ENCODE measurements around the gene KRT31.
"Not testable (repeated sequence)": the region's sequence is repeated elsewhere in the genome, so short reads cannot be mapped to it uniquely, and the experiment has no call there.

The KRT31 gene

DNA sequence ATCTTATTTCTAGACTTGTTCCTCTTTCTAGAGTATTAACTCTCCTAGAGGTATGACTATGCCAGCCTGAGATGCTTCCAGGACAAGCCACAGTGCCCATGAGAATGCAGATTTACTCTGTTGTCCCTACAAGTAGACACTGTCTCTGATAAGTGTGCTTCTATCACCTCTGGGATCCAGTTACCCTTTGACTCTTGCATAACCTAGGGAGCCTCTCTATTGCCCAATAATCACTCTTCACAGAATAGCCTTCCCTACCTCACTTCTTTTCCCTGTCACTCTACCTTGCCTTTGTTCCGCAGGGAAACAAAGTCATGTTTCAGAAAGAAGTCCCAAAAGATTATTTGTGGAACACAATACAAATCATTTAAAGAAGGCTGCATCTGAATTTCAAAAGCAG is 13.7 kb downstream of the KRT31 start:
- DNase-seq = no peak

DNA sequence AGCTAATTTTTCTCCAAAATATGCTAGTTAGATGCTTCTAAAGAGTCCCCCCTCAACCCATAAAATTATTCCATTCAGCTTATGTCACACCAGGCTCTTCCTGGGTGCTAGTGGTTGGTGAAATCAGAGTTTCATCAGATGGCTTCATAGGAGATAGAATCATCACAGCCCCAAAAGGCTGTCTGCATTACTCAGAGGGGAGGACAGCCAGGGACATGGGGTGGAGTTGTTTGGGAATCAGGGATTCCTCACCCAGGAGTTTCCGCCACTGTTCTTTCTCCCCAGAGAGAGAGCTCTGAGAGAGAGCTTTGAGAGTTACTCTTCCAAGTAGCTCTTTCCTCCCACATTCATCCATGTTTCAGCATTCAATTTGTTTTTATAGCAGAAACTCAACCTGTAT is 15.0 kb downstream of the KRT31 start:
- no peak for DNase-seq

DNA sequence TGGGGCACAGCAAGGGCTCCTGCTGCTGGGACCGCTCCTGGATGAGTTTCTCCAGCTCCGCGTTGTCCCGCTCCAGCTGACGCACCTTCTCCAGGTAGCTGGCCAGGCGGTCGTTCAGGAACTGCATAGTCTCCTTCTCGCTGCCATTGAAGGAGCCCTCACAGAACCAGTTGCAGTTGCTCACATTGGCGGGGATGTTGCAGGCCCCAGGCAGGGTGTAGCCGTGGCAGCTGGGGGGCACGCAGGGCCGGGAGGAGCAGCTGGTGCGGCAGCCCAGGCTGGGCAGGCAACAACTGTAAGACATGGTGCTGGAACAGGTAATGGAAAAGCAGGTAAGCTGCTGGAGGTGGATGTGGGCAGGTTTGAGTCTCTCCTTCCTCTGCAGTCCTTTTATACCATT is 15.5 kb downstream of the KRT31 start, which contains the start of gene KRT34:
Gene KRT34 (minus strand): TSS at position 364 of the 400 bp plus-strand sequence. CDS start 60 bp downstream, at position 304.
- DNase-seq = not testable (repeated sequence)

DNA sequence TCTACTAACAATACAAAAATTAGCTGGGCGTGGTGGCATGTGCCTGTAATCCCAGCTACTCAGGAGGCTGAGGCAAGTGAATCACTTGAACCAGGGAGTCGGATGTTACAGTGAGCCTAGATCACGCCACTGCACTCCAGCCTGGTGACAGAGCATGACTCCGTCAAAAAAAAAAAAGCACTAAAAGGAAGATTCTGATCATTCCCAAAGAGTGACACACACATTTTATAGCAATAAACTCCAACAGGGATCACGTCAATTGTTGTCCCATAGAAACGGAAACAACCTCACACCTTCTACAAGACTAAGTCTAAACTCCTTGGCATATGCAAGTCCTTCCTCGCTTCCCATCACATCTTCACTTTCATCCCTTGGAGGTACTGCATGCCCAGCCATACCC is 17.3 kb downstream of the KRT31 start:
- not testable (repeated sequence) for DNase-seq

DNA sequence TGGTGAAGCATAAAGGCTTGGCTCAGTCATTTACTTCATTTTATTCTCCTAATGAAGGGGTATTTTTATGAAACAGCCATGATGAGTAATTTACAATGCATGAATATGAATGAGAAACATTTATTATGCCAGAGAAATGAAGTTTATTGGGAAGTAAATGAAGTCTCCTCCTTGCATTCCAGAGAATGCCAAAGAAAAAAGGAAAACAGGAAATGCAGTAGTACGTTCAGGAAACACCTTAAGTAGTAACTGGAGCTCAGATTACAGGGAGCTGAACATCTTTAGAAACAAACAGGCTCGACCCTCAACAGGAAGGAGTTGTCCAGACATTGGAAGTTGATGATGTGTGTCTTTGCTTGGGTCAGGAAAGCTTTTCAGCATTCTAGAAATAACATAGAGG is 19.9 kb downstream of the KRT31 start:
- no peak for DNase-seq

DNA sequence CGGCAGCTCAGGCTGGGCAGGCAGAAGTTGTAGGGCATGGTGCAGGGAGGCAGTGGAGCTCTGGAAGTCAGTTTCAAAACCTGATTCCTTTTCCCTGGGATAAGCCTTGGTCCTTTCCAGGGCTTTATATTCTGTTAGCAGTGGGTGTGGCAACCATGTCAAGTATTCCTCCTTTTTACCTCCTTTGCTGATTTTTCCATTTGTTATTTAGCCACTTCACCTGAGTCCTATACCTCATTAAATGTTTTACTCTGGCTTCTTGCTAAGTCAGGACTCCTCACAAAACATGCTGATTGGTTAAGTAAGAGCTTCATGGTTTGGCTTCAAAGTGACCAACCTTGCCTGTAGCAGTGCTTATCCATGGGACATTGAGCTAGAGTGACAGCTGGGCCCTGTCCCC is 27.7 kb downstream of the KRT31 start, which contains the start of gene KRT33B:
Gene KRT33B (minus strand): TSS at position 101 of the 400 bp plus-strand sequence. CDS start 63 bp downstream, at position 38.
- no peak for DNase-seq

DNA sequence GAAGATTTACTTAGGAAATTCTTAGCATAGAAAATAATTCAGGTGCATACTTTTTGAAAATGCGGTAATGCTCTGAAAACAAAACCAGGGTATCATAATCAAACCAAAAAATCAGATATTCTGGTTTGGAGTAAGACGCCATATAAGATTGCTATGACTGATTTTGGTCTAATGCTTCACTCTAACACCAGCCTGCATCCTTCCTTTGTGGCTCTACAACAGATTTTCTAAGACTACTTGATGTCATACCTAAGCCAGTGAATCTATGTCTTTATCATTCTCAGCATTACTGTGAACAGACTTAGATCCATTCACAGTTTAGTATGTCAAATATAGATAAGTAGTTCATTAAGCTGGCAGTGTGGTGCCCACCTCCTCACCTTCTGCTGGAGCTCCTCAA is 28.4 kb downstream of the KRT31 start:
- DNase-seq = no peak

DNA sequence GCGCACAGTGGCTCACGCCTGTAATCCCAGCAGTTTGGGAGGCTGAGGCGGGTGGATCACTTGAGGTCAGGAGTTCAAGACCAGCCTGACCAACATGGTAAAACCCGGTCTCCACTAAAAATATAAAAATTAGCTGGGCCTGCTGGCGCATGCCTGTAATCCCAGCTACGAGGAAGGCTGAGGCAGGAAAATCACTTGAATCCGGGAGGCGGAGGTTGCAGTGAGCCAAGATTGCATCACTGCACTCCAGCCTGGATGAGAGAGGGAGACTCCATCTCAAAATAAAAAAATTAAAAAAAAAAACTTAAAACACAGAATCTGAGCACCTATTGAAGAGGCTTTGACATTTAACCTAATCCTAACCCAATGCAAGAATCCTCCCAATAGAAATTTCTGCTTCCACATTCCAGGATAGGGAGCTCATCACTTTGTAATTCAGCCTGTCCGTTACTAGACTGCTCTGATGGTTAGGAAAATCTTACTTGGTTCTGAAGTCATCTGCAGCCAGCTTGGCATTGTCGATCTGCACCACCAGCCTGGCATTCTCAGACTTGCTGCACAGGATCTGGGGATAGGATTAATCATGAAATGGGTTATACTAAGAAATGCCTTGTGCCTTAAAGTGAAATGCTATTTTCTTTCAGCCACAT is 29.9 kb downstream of the KRT31 start:
- DNase-seq = no peak

DNA sequence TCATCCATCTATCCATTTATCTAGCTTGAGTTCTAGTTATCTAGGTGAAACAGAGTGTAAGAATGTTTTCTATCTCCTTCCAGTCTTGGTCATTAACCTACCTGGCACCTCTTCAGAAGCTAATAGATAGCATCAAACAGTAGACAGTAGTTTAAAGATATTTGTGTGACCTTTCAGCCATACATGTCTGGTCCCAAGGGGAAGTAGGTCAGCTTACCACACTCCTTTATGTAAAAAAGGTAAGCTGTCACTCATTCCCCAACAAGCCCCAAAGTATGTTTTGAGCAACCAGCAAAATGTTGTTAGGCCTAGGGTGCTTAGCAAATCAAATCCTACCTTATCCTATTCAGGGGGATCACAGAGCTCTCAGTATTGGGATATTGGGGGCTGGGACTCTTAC is 31.3 kb downstream of the KRT31 start:
- DNase-seq = no peak

DNA sequence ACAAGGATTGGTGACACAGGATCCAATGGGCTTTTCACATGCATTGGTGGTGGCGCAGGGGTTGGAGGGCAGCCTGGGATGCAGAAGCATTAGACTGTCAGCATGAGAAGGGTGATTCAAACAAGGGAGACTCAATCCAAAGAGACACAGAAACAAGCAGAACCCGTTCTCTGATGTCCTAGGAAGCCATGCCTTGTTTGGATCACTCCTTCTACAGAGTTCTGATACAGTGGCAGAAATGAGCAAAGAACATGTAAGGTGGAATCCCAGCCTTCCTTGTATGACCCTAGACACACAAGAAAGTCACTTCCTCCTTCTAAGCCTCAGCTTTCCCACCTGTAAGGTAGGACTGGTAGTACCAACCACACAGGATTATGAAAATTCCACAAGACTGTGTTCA is 33.5 kb downstream of the KRT31 start:
- no peak for DNase-seq

DNA sequence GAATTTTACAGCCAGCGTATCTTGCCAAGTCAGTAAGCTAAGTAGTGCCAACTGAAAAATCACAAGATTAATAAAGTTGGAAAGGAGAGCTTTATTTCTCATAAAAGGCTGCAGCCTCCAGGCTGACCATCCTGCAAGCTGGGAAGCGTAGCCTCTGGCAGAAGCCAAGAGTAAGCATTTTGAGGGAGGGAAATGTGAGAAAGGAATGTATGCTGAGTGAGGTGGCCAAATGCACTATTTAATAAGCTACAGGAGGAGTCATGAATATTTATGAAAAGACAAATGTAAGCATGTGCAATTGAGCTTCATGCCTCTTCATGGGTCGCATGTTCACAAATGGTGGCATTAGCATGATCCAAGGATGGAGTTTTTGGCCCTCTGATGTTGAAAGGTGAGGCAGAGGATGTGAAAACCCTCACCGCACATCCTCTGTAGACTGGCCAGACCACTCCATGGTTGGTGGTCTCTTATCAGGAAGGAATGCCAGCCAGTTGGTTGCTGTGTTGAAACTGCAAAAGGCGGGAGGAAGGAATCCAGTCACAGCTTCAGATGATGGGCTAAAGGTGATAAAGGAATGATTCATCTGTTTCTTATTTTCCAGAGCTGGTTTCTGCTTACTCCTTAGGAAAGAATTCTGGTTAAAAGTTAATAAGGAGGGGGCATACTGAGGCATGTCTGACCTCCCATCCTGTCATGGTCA is 37.0 kb downstream of the KRT31 start:
- DNase-seq = no peak

DNA sequence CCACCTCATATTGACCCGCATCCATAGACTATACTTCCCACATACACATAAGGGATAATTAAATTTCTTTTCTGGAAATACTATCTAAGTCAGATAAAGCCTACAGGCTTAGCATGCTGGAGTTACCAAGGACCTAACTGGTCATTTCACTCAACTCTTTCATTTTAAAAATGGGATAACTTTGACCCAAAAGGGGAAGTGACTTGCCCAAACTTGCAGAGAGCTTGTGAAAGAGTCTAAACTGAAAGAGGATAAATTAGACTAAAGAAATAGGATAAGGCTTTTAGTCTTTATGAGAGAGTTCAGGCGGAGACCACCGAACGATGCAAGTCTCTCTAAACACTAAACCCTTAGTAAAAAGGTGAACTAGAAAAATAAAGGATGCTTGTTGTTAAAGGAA is 42.9 kb downstream of the KRT31 start:
- no peak for DNase-seq

DNA sequence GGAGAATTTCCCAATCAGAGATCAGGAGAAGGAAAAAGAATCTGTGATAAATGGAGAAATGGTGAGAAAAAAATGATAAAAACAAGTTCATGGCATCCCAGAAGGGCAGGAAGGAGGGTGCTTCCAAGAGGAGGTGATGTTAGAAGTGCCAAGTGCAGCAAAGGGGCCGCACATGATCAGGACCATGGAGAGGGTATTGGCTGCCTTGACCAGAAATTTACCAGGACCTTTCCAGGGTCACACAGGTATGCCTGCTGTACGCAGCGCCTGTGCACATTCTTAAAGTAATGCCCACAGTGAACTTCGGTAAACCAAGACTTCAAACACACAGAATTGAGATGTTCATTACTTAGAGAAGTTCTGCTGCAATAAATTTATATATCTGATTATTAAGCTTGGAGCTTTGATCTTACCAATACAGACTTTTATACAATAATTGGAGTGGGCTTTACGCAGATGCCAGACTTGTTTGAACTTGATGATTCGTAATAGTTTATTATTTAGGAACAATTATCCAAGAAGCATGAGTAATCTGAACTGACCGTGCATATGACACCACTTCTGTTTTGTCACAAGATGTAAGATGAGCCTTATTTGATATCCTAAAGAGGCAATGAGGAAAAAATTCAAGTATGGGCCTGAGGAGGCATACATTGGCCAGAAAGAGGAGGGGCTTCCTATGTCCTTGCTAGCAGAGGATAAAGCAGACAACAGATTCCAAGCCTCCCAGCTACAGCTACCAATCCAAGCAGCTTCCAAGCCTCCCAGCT is 44.6 kb downstream of the KRT31 start:
- DNase-seq = no peak

DNA sequence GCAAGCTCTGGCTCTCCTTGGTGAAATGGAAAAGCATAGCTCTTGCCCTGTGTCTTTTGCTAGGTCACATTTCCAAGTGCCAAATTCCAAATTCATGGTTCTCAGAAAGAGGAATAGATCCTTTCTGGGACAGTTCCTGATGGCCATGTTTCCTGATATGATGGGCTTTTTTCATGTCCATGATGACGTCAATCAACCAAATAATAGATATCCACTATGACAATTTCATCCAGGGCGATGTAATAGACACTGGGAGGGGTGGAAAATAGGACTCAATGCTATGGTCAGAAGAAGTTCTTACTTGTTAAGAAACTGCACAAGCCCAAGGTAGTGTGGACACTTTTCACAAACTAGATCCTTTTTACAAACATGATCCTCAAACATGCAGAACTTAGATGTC is 46.2 kb downstream of the KRT31 start:
- DNase-seq = no peak

DNA sequence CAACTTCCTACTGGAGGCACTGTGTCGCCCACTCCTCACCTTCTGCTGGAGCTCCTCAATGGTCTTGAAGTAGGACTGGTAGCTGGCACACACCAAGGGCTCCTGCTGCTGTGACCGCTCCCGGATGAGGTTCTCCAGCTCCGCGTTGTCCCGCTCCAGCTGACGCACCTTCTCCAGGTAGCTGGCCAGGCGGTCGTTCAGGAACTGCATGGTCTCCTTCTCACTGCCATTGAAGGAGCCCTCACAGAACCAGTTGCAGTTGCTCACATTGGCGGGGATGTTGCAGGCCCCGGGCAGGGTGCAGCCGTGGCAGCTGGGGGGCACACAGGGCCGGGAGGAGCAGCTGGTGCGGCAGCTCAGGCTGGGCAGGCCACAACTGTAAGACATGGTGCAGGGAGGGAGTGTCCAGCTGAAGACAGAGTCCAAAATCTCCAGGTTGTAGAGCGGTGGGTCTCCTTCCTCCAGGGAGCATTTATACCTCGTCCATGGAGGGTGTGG is 47.0 kb downstream of the KRT31 start, which contains the start of gene KRT33A:
Gene KRT33A (minus strand): TSS at position 448 of the 498 bp plus-strand sequence. CDS start 61 bp downstream, at position 387.
- not testable (repeated sequence) for DNase-seq

DNA sequence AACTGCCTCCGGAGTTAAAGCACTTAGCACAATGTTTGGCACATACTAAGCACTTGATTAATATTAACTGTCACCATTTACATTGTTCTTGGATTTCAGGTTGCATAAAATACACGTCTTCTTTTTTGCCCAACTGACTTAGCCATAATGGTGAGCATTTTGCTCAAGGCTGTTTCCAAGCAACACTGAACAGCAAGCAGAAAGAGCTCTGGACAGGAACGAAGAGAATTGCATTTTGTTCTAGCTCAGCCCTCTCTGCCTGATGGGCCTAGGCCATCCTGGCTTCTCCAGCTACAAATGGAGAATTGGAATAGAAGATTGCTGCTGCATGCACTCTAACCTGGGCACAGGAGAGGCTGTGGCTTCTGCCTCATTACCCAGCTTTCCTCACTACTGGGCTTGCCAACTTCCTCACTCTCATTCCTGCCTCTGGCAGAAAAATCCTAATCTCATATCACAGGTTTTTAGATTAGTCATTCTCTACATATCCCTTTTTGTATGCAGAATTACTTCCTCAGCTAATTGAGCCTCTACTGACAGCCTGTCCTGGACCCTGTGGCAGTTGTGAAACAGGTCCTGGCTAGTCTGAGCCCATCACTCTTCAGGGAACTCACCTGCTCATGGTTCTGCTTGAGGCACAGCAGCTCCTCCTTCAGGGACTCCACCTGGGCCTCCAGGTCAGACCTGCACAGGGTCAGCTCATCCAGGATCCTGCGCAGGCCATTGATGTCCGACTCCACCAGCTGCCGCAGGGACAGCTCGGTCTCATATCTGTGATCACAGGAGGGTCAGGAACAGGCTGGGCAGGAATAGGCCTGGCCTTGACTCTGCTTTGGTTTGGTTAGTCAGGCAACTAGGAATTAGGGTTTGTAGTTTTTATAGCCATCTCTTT is 49.3 kb downstream of the KRT31 start:
- no peak for DNase-seq

DNA sequence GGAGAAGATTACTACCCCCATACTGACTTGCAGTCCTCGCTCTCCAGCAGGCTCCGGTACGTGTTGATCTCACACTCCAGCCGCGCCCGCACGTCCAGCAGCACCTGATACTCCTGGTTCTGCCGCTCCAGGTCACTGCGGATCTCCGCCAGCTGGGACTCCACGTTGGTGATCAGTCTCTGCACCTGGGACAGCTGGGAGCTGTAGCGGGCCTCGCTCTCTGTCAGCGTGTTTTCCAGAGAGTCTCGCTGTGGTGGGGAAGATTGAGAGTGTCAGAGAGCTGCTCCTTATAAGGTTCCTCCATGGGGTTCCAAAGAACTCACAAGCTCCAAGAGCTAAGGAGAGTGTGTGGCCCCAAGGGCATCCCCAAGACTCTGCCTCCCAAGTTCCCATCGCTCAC is 51.0 kb downstream of the KRT31 start:
- not testable (repeated sequence) for DNase-seq

DNA sequence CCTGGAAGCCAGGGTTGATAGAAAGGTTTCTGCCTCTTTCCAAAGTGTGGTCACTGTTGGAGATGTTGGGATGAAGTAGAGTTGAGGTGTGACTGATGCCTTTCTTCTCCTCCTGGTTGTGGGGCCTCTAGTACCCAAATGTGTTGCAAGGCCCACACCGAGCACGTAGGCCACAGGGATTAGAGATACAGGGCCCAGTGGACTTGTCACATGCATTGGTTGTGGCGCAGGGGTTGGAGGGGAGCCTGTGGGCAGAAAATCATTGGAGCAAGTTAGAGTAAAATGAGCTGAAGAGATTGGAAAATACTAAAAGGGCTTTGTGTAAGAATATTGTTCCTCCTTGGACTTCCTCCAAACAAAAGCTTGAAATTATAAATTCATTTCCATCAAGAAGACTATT is 51.4 kb downstream of the KRT31 start:
- no peak for DNase-seq

Measured in hematopoietic multipotent progenitor cell treated with erythropoietin and hydrocortisone succinate and interleukin-3 and kit ligand, for 6 days (in vitro differentiated cells).